ENCODE data around the gene TRABD2A.

The TRABD2A gene

DNA sequence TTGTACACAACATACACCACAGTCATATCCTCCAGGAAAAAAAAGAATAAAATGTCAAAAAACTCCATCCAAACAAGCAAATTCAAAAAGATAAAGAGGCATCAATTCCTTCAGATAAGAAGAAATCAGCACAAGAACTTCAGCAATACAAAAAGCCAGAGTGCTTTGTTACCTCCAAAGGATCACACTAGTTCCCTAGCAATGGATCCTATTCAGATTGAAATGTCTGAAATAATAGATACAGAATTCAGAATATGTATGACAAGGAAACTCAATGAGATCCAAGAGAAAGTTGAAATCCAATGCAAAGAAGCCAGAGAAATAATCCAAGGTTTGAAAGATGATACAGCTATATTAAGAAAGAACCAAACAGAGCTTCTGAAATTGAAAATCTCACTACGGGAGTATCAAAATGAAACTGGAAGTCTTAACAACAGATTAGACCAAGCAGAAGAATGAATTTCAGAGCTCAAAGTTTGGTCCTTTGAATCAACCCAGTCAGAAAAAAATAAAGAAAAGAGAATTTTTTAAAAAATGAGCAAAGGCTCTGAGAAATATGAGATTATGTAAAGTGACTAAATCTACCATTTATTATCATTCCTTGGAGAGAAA, 80.6 kb downstream of the TRABD2A start:
- TF ChIP-seq FOXP2 (optimal IDR thresholded peaks at IDR 0.05; ENCODE audit: control extremely low read depth, extremely low read length, insufficient read depth) (no peak), EZH2 (IDR thresholded peaks at IDR 0.05) (no peak), POLR2AphosphoS5 (IDR thresholded peaks at IDR 0.05; ENCODE audit: borderline replicate concordance, low read depth, low read length) (no peak)
- Histone ChIP-seq H3K4me3 (no peak overlapping the region), H3K9ac (ENCODE audit: insufficient read length) (no peak overlapping the region), H3K36me3 (ENCODE audit: insufficient read depth, low read length) (no peaks in the 10 kb centered on the region), H3K27ac (no peak overlapping the region), H3K9me3 (ENCODE audit: low read depth, low read length) (no peaks in the 10 kb centered on the region)
- DNase-seq (ENCODE audit: low read depth, low spot score), result no peak

GRCh38 chr2:84799772-84800171, 81.1 kb downstream of the TRABD2A start:
- DNase-seq (ENCODE audit: low read depth, low spot score), result no peak
- Histone ChIP-seq H3K9me3 (ENCODE audit: low read depth, low read length) (no peaks in the 10 kb centered on the region), H3K4me3 (no peak overlapping the region), H3K36me3 (ENCODE audit: insufficient read depth, low read length) (no peaks in the 10 kb centered on the region), H3K27ac (no peak overlapping the region), H3K9ac (ENCODE audit: insufficient read length) (no peak overlapping the region)
- TF ChIP-seq POLR2AphosphoS5 (IDR thresholded peaks at IDR 0.05; ENCODE audit: borderline replicate concordance, low read depth, low read length) (no peak), FOXP2 (optimal IDR thresholded peaks at IDR 0.05; ENCODE audit: control extremely low read depth, extremely low read length, insufficient read depth) (no peak), EZH2 (IDR thresholded peaks at IDR 0.05) (no peak)

DNA sequence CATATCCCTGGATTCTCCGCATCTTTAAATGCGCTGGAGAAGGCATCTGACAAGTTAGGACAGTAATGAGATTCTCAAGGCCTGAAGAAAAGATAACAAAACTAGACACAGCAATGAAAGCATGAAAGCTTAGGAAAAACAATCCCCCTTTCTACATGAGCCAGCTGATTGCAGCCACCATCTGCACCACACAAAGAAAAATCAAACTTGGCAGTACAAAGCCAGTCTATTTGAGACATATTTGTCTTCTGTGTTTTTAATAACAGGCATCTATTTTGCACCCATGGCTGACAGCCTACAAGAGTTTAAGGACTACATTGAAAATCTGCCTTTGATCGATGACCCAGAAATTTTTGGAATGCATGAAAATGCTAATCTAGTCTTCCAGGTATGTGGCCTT, 83.6 kb downstream of the TRABD2A start:
- H3K36me3 ChIP-seq (ENCODE audit: insufficient read depth, low read length), result no peaks in the 10 kb centered on the region
- no peak for DNase-seq (ENCODE audit: low read depth, low spot score)
- no peaks in the 10 kb centered on the region for H3K9me3 ChIP-seq (ENCODE audit: low read depth, low read length)
- no peak for TF ChIP-seq EZH2 (IDR thresholded peaks at IDR 0.05)
- TF ChIP-seq FOXP2 (optimal IDR thresholded peaks at IDR 0.05; ENCODE audit: control extremely low read depth, extremely low read length, insufficient read depth), result no peak
- no peak for TF ChIP-seq POLR2AphosphoS5 (IDR thresholded peaks at IDR 0.05; ENCODE audit: borderline replicate concordance, low read depth, low read length)
- H3K9ac ChIP-seq (ENCODE audit: insufficient read length), result no peak overlapping the region
- no peak overlapping the region for H3K4me3 ChIP-seq
- no peak overlapping the region for H3K27ac ChIP-seq

DNA sequence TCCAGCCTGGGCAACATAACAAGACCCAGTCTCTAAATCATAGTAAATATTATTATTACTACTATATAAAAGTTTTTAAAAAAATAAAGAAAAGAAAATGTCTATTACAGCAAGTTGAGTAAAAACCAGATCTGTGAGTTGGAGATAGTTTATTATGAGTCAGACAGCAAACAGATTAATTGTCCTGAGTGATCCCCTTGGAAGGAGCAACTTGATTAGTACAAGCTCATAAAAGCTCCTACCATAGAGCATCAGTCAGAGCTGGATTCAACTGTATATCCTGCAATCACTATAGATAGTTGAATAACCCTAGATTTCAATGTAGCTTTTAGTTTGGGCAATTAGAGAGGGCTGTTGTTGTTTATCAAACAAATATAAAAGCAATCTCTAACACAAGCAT, 84.1 kb downstream of the TRABD2A start:
- no peak for TF ChIP-seq POLR2AphosphoS5 (IDR thresholded peaks at IDR 0.05; ENCODE audit: borderline replicate concordance, low read depth, low read length)
- no peak for TF ChIP-seq EZH2 (IDR thresholded peaks at IDR 0.05)
- TF ChIP-seq FOXP2 (optimal IDR thresholded peaks at IDR 0.05; ENCODE audit: control extremely low read depth, extremely low read length, insufficient read depth), result no peak
- H3K9ac ChIP-seq (ENCODE audit: insufficient read length), result no peak overlapping the region
- no peak overlapping the region for H3K4me3 ChIP-seq
- H3K27ac ChIP-seq, result no peak overlapping the region
- no peak for DNase-seq (ENCODE audit: low read depth, low spot score)
- H3K9me3 ChIP-seq (ENCODE audit: low read depth, low read length), result no peaks in the 10 kb centered on the region
- H3K36me3 ChIP-seq (ENCODE audit: insufficient read depth, low read length), result no peaks in the 10 kb centered on the region

- Histone ChIP-seq H3K9me3 (ENCODE audit: low read depth, low read length) (no peaks in the 10 kb centered on the region), H3K4me3 (no peak overlapping the region), H3K9ac (ENCODE audit: insufficient read length) (no peak overlapping the region), H3K36me3 (ENCODE audit: insufficient read depth, low read length) (no peaks in the 10 kb centered on the region), H3K27ac (no peak overlapping the region)
- TF ChIP-seq FOXP2 (optimal IDR thresholded peaks at IDR 0.05; ENCODE audit: control extremely low read depth, extremely low read length, insufficient read depth) (no peak), POLR2AphosphoS5 (IDR thresholded peaks at IDR 0.05; ENCODE audit: borderline replicate concordance, low read depth, low read length) (no peak), EZH2 (IDR thresholded peaks at IDR 0.05) (no peak)
- DNase-seq (ENCODE audit: low read depth, low spot score), result no peak
Measured at GRCh38 chr2:84793641-84794040, 87.2 kb downstream of the TRABD2A start.

DNA sequence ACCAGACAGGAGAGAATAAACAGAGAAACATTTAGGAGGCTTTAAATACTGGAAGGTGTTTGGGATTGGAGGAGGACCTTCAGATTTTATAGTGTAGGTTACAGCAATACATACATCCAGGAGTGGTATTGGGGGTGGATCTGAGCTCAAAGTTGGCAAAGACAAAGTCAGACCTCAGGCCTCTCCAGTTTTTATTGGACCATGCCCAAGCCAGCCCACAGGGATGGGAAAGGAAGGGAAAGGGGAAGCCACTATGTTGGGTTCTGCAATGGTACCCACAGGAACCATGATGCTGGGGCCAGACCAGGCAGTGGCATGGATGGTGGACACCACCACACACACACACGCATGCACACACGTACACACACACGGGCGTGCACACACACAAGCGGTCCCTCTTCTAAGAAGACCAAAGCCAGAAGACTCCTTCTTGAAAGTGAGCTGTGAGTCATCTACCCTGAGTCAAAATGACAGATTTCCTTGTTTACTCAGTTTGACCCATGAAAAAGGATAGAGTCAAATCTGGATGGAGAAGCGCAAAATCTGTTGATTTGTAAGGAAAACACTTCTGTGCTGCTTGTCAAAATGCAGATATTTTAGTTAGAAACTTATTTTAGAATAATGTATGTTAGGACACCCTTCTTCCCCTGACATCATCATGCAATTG, 87.9 kb downstream of the TRABD2A start:
- Histone ChIP-seq H3K9me3 (ENCODE audit: low read depth, low read length) (no peaks in the 10 kb centered on the region), H3K9ac (ENCODE audit: insufficient read length) (no peak overlapping the region), H3K36me3 (ENCODE audit: insufficient read depth, low read length) (no peaks in the 10 kb centered on the region), H3K4me3 (no peak overlapping the region), H3K27ac (no peak overlapping the region)
- no peak for TF ChIP-seq EZH2 (IDR thresholded peaks at IDR 0.05)
- no peak for TF ChIP-seq POLR2AphosphoS5 (IDR thresholded peaks at IDR 0.05; ENCODE audit: borderline replicate concordance, low read depth, low read length)
- TF ChIP-seq FOXP2 (optimal IDR thresholded peaks at IDR 0.05; ENCODE audit: control extremely low read depth, extremely low read length, insufficient read depth), result no peak
- no peak for DNase-seq (ENCODE audit: low read depth, low spot score)

DNA sequence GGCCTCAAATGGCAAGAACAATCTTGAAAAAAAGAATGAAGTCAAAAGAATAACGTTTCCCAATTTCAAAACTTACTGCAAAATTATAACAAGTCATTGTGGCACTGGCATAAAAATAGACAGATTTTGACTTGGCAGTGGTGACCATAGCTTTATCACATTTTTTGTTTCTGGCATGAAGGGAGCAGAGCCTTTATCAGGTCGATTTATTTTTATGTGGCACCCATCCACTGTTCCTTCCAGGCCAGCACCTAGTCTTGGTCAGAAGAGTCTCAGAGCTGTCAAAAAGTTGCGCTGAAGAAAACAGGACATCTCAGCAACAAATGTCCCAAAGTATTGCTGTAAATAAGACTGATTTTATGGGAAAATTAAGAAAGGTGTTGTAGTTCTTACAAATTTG, 92.4 kb downstream of the TRABD2A start:
- H3K9ac ChIP-seq (ENCODE audit: insufficient read length), result no peak overlapping the region
- no peak for DNase-seq (ENCODE audit: low read depth, low spot score)

GRCh38 chr2:84788027-84788426, 92.9 kb downstream of the TRABD2A start:
- no peaks in the 10 kb centered on the region for H3K9me3 ChIP-seq (ENCODE audit: low read depth, low read length)
- no peak overlapping the region for H3K4me3 ChIP-seq
- TF ChIP-seq FOXP2 (optimal IDR thresholded peaks at IDR 0.05; ENCODE audit: control extremely low read depth, extremely low read length, insufficient read depth) (no peak), POLR2AphosphoS5 (IDR thresholded peaks at IDR 0.05; ENCODE audit: borderline replicate concordance, low read depth, low read length) (no peak), EZH2 (IDR thresholded peaks at IDR 0.05) (no peak)
- H3K36me3 ChIP-seq (ENCODE audit: insufficient read depth, low read length), result no peaks in the 10 kb centered on the region
- H3K9ac ChIP-seq (ENCODE audit: insufficient read length), result no peak overlapping the region
- DNase-seq (ENCODE audit: low read depth, low spot score), result no peak
- no peak overlapping the region for H3K27ac ChIP-seq

More for the DNA sequence above, 92.4 kb downstream of the TRABD2A start:
- Histone ChIP-seq H3K9me3 (ENCODE audit: low read depth, low read length) (no peaks in the 10 kb centered on the region), H3K36me3 (ENCODE audit: insufficient read depth, low read length) (no peaks in the 10 kb centered on the region), H3K27ac (no peak overlapping the region), H3K4me3 (no peak overlapping the region)
- no peak for TF ChIP-seq POLR2AphosphoS5 (IDR thresholded peaks at IDR 0.05; ENCODE audit: borderline replicate concordance, low read depth, low read length)
- no peak for TF ChIP-seq EZH2 (IDR thresholded peaks at IDR 0.05)
- TF ChIP-seq FOXP2 (optimal IDR thresholded peaks at IDR 0.05; ENCODE audit: control extremely low read depth, extremely low read length, insufficient read depth), result no peak
